ENCODE data around the gene CDK14.

CDK14 gene

GRCh38 chr7:90582164-90582563 is 14.0 kb upstream of the CDK14 start:
- TF ChIP-seq EZH2phosphoT487 (IDR thresholded peaks at IDR 0.05; ENCODE audit: borderline replicate concordance) (no peak), CTCF (conservative IDR thresholded peaks at IDR 0.05; ENCODE audit: low read length) (no peak)
- no peaks in the 10 kb centered on the region for H3K36me3 ChIP-seq (ENCODE audit: insufficient read depth, low read length)
- H3K9ac ChIP-seq (ENCODE audit: low read depth, low read length, poor library complexity, severe bottlenecking) = no peak overlapping the region
- no peak overlapping the region for H3K4me3 ChIP-seq (ENCODE audit: low read length, poor library complexity, severe bottlenecking)
- no peaks in the 10 kb centered on the region for H3K79me2 ChIP-seq (ENCODE audit: insufficient read depth, low read length)
- H3F3A ChIP-seq (ENCODE audit: low read depth) = no peaks in the 10 kb centered on the region
- H4K20me1 ChIP-seq (ENCODE audit: insufficient read depth, low read length, poor library complexity, severe bottlenecking) = no peaks in the 10 kb centered on the region
- H3K4me2 ChIP-seq (ENCODE audit: low read depth, low read length, poor library complexity, severe bottlenecking) = no peak overlapping the region
- no peak overlapping the region for H2AFZ ChIP-seq (ENCODE audit: low read length)
- no peaks in the 10 kb centered on the region for H3K27me3 ChIP-seq (ENCODE audit: insufficient read depth, low read length, poor library complexity, severe bottlenecking)
- H3K4me1 ChIP-seq (ENCODE audit: insufficient read depth, low read length, poor library complexity, severe bottlenecking) = no peaks in the 10 kb centered on the region
- H3K9me3 ChIP-seq (ENCODE audit: insufficient read depth, low read depth, low read length) = no peaks in the 10 kb centered on the region
- H3K9me2 ChIP-seq (replicated peaks; ENCODE audit: low read depth, low read length) = no peaks in the 10 kb centered on the region

- Histone ChIP-seq H3K9me3 (ENCODE audit: insufficient read depth, low read depth, low read length) (no peaks in the 10 kb centered on the region), H3K79me2 (ENCODE audit: insufficient read depth, low read length) (no peaks in the 10 kb centered on the region), H3K9me2 (replicated peaks; ENCODE audit: low read depth, low read length) (no peaks in the 10 kb centered on the region), H3K4me3 (ENCODE audit: low read length, poor library complexity, severe bottlenecking) (no peak overlapping the region), H3K9ac (ENCODE audit: low read depth, low read length, poor library complexity, severe bottlenecking) (no peak overlapping the region), H3K27me3 (ENCODE audit: insufficient read depth, low read length, poor library complexity, severe bottlenecking) (no peaks in the 10 kb centered on the region), H3K4me2 (ENCODE audit: low read depth, low read length, poor library complexity, severe bottlenecking) (no peak overlapping the region), H4K20me1 (ENCODE audit: insufficient read depth, low read length, poor library complexity, severe bottlenecking) (no peaks in the 10 kb centered on the region), H3K4me1 (ENCODE audit: insufficient read depth, low read length, poor library complexity, severe bottlenecking) (no peaks in the 10 kb centered on the region), H3F3A (ENCODE audit: low read depth) (no peaks in the 10 kb centered on the region), H2AFZ (ENCODE audit: low read length) (no peak overlapping the region), H3K36me3 (ENCODE audit: insufficient read depth, low read length) (no peaks in the 10 kb centered on the region)
- no peak for TF ChIP-seq CTCF (conservative IDR thresholded peaks at IDR 0.05; ENCODE audit: low read length)
- TF ChIP-seq EZH2phosphoT487 (IDR thresholded peaks at IDR 0.05; ENCODE audit: borderline replicate concordance) = no peak
Measured at GRCh38 chr7:90584378-90584777, 11.7 kb upstream of the CDK14 start.

- no peaks in the 10 kb centered on the region for H3K9me2 ChIP-seq (replicated peaks; ENCODE audit: low read depth, low read length)
- no peaks in the 10 kb centered on the region for H3F3A ChIP-seq (ENCODE audit: low read depth)
- H3K9ac ChIP-seq (ENCODE audit: low read depth, low read length, poor library complexity, severe bottlenecking) = no peak overlapping the region
- TF ChIP-seq CTCF (conservative IDR thresholded peaks at IDR 0.05; ENCODE audit: low read length) (no peak), EZH2phosphoT487 (IDR thresholded peaks at IDR 0.05; ENCODE audit: borderline replicate concordance) (no peak)
- no peak overlapping the region for H3K4me3 ChIP-seq (ENCODE audit: low read length, poor library complexity, severe bottlenecking)
- H3K9me3 ChIP-seq (ENCODE audit: insufficient read depth, low read depth, low read length) = no peaks in the 10 kb centered on the region
- H3K79me2 ChIP-seq (ENCODE audit: insufficient read depth, low read length) = no peaks in the 10 kb centered on the region
- H2AFZ ChIP-seq (ENCODE audit: low read length) = no peak overlapping the region
- H3K4me2 ChIP-seq (ENCODE audit: low read depth, low read length, poor library complexity, severe bottlenecking) = no peak overlapping the region
- H4K20me1 ChIP-seq (ENCODE audit: insufficient read depth, low read length, poor library complexity, severe bottlenecking) = no peaks in the 10 kb centered on the region
- H3K4me1 ChIP-seq (ENCODE audit: insufficient read depth, low read length, poor library complexity, severe bottlenecking) = no peaks in the 10 kb centered on the region
- no peaks in the 10 kb centered on the region for H3K27me3 ChIP-seq (ENCODE audit: insufficient read depth, low read length, poor library complexity, severe bottlenecking)
- no peaks in the 10 kb centered on the region for H3K36me3 ChIP-seq (ENCODE audit: insufficient read depth, low read length)
Measured at GRCh38 chr7:90586091-90586490, 10.0 kb upstream of the CDK14 start.

All from Loucy (cell line).